Psoas muscle (tissue), 8 donors: Measurements from ENCODE around the gene PRC1. TPM values are rescaled to one million over a fixed set of nuclear protein-coding genes. Genes with fewer than 3 reads are reported as not detected.

Experiments
- ATAC-seq, 4 donors: fragments of 200-7000 bp; cut with Tn5 transposase; one replicate each; pipeline ENCODE4 v1.9.1; 2020; ENCODE audit warnings: moderate library complexity in 3 of 4, mild to moderate bottlenecking in 2 of 4
- DNase-seq, 2 donors: peaks; one replicate each; pipeline ENCODE4 v3.0.0-alpha.2; 2020
- H3K27ac ChIP-seq: fragments of 200-600 bp; one replicate; pipeline ENCODE4 v1.8.0; 2022
- H3K27me3 ChIP-seq, 3 donors: fragments of 200-600 bp in 1 of 3; one replicate each; pipeline versions ENCODE4 v1.6.1 to v1.8.0; 2013 to 2022; ENCODE audit warnings: low read length in 2 of 3, mild to moderate bottlenecking in 2 of 3, moderate library complexity in 1 of 3; ENCODE audit not compliant: insufficient read depth in 3 of 3
- H3K36me3 ChIP-seq, 2 donors: fragments of 200-600 bp in 1 of 2; one replicate each; pipeline versions ENCODE4 v1.6.1 to v1.8.0; 2013 to 2022; ENCODE audit warnings: low read depth in 1 of 2, mild to moderate bottlenecking in 1 of 2, moderate library complexity in 1 of 2; ENCODE audit not compliant: insufficient read depth in 1 of 2
- H3K4me1 ChIP-seq: fragments of 200-600 bp; one replicate; pipeline ENCODE4 v1.8.0; 2022
- H3K4me3 ChIP-seq: fragments of 200-600 bp; one replicate; pipeline ENCODE4 v1.8.0; 2022; ENCODE audit warnings: mild to moderate bottlenecking
- H3K9me3 ChIP-seq: fragments of 200-600 bp; one replicate; pipeline ENCODE4 v1.8.0; 2022
- CTCF ChIP-seq: fragments of 200-600 bp; IDR thresholded peaks from one replicate; pipeline ENCODE4 v1.8.0; 2022; ENCODE audit warnings: antibody characterized with exemption
- WGBS, 3 donors: extraction: QIAGEN DNeasy Blood & Tissue Kit; methylation state at CpG; one replicate each; pipeline versions ENCODE4 v1.1.6 to v1.1.7; 2013; 5-methylcytosine and 5-hydroxymethylcytosine counted together
- intact Hi-C, 2 donors: fragments of 100-400 bp; cut with DNase I; formaldehyde crosslinking; loops; one replicate each; pipeline versions ENCODE4 v1.11.0 to v1.14.2; 2022
- polyA plus RNA-seq, 3 donors: library from polyadenylated mRNA; stranded (reverse); fragments of 200-250 nt; gene quantifications; one replicate each; pipeline ENCODE4 v1.2.3, GENCODE V29; 2013
- total RNA-seq, 4 donors: library from RNA; stranded (reverse); fragmentation: NEBNext Ultra II Directional in 2 of 4; extraction: Animal tissue kit (Norgen Biotek cat#: 25700) in 2 of 4; gene quantifications; one replicate each; pipeline versions ENCODE4 v1.2.1 to v1.2.4, GENCODE V29; 2021 to 2023
- donor health status: healthy with polysubstance abuse.
- donor health status: DM: no; HTN: no; CAD: no; lungs with moderate emphysema.
- donor health status: Bipolar disorder and iron deficiency.
- donor health status: healthy.
- donor health status: DM: yes; HTN: yes; CAD: no.
- donor health status: DM: no; HTN: no; CAD: no.
- donor health status: DM: no; HTN: no; CAD: no.
- donor health status: DM: yes; HTN: yes; CAD: no.

PRC1 gene
- total and polyA plus RNA-seq, 7 donors: 0.68 to 3.5 (median 1.8) TPM

- no peak for TF ChIP-seq CTCF
- H3K9me3 ChIP-seq: no peaks in the 10 kb centered on the region
- peaks cover 12% of the 10 kb centered on the region for H3K4me1 ChIP-seq
- ATAC-seq: no peak
- DNase-seq: no peak
- intact Hi-C loops: no loop called here
- no peaks in the 10 kb centered on the region for H3K27me3 ChIP-seq
- WGBS, 3 donors: 87 to 91% (median 88%) methylated on average over 14 of the region's 14 CpGs
- no peak overlapping the region for H3K4me3 ChIP-seq
- H3K27ac ChIP-seq: no peak overlapping the region
- H3K36me3 ChIP-seq: peaks cover 5 to 60% of the 10 kb centered on the region in 2 donors
These were observed 41.2 kb downstream of the PRC1 start for GRCh38 chr15:90952901-90953677.

- intact Hi-C loops: no loop called here
- WGBS, 3 donors: 97 to 98% (median 97%) methylated on average over 6 of the region's 6 CpGs
- Histone ChIP-seq H3K9me3 (no peaks in the 10 kb centered on the region), H3K27me3 (no peaks in the 10 kb centered on the region), H3K4me3 (no peak overlapping the region), H3K27ac (no peak overlapping the region), H3K4me1 (peaks cover 5% of the 10 kb centered on the region), H3K36me3 (peaks cover 5 to 84% of the 10 kb centered on the region in 2 donors)
- ATAC-seq: no peak
- TF ChIP-seq CTCF: no peak
- no peak for DNase-seq
These were observed 43.7 kb downstream of the PRC1 start for GRCh38 chr15:90950676-90951075.

- Histone ChIP-seq H3K4me1 (no peaks in the 10 kb centered on the region), H3K9me3 (no peaks in the 10 kb centered on the region), H3K27me3 (no peaks in the 10 kb centered on the region), H3K27ac (no peak overlapping the region), H3K4me3 (no peak overlapping the region), H3K36me3 (peaks cover 5 to 90% of the 10 kb centered on the region in 2 donors)
- no peak for DNase-seq
- no peak for ATAC-seq
- WGBS, 3 donors: 90 to 91% (median 91%) methylated on average over 23 of the region's 23 CpGs
- TF ChIP-seq CTCF: no peak
- intact Hi-C loops: no loop called here
These were observed 44.2 kb downstream of the PRC1 start for GRCh38 chr15:90949979-90950675.

- ATAC-seq: no peak
- H3K36me3 ChIP-seq: peaks cover 5 to 100% of the 10 kb centered on the region in 2 donors
- whole genome bisulfite sequencing, 3 donors: 87 to 97% (median 97%) methylated on average over 8 of the region's 8 CpGs
- H3K4me1 ChIP-seq: no peaks in the 10 kb centered on the region
- TF ChIP-seq CTCF: no peak
- intact Hi-C loops: no loop called here
- DNase-seq: no peak
- no peaks in the 10 kb centered on the region for H3K9me3 ChIP-seq
- no peak overlapping the region for H3K4me3 ChIP-seq
- no peak overlapping the region for H3K27ac ChIP-seq
- H3K27me3 ChIP-seq: no peaks in the 10 kb centered on the region
These were observed 45.8 kb downstream of the PRC1 start for GRCh38 chr15:90948506-90948905.
